ENCODE data around the gene MRPL23. TPM values are rescaled to one million over a fixed set of nuclear protein-coding genes. Genes with fewer than 3 reads are reported as not detected.

MRPL23 gene
- total and polyA plus RNA-seq, 12 donors = 52.2 to 1,024 (median 184) TPM

DNA sequence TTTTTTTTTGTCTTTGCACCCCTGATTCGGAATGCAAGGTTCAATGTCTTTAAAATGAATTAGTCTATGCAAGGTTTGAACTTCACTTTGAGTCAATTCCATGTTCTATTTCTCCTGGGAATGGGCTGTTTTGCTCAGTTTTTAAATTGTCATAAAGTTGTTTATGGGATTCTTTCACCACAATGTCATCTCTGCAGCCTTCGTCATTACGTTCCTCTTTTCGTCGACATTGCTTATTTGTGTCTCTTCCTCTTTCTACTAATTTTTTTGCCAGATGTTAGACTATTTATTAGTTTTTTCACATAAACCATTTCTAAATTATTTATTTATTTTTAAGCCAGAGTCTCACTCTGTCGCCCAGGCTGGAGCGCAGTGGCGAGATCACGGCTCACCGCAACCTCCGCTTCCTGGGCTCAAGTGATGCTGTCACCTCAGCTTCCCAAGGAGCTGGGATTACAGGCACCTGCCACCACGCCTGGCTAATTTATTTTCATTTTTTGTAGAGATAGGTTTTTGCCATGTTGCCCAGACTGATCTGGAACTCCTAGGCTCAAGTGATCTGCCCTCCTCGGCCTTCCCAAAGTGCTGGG lies 34.7 kb upstream of the MRPL23 start:
- no peaks in the 10 kb centered on the region for H3K27me3 ChIP-seq
- no peaks in the 10 kb centered on the region for H3K9me3 ChIP-seq (replicated peaks in 1 of 3)
- peak overlapping the region in 1 of 5 donors; percentile 47 for H3K27ac ChIP-seq
- TF ChIP-seq POLR2A (IDR thresholded peaks at IDR 0.05) = no peak
- TF ChIP-seq, protein P1, sequence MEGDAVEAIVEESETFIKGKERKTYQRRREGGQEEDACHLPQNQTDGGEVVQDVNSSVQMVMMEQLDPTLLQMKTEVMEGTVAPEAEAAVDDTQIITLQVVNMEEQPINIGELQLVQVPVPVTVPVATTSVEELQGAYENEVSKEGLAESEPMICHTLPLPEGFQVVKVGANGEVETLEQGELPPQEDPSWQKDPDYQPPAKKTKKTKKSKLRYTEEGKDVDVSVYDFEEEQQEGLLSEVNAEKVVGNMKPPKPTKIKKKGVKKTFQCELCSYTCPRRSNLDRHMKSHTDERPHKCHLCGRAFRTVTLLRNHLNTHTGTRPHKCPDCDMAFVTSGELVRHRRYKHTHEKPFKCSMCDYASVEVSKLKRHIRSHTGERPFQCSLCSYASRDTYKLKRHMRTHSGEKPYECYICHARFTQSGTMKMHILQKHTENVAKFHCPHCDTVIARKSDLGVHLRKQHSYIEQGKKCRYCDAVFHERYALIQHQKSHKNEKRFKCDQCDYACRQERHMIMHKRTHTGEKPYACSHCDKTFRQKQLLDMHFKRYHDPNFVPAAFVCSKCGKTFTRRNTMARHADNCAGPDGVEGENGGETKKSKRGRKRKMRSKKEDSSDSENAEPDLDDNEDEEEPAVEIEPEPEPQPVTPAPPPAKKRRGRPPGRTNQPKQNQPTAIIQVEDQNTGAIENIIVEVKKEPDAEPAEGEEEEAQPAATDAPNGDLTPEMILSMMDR (IDR thresholded peaks at IDR 0.05) = no peak
- 78 to 81% (median 80%) methylated on average over 13 of the region's 13 CpGs for WGBS, 4 donors
- DNase-seq = no peak
- no peak overlapping the region for H3K4me3 ChIP-seq
- peaks cover 2 to 3% of the 10 kb centered on the region in 2 donors for H3K4me1 ChIP-seq (replicated peaks in 1 of 2)
- H3K36me3 ChIP-seq (replicated peaks in 1 of 2) = no peaks in the 10 kb centered on the region
- intact Hi-C loops (cut with DNase I) = no loop called here

GRCh38 chr11:1913271-1914060 lies 33.7 kb upstream of the MRPL23 start:
- H3K4me1 ChIP-seq (replicated peaks in 1 of 2) = peaks cover 3% of the 10 kb centered on the region in 2 donors
- no peak overlapping the region for H3K4me3 ChIP-seq
- H3K27ac ChIP-seq = no peak overlapping the region
- intact Hi-C loops (cut with DNase I) = loop anchor here in 1 of 2 donors (1.0 kb wide), 2 partner anchors 22 to 25 kb away; no protein-coding TSS in a partner anchor
- DNase-seq = no peak
- no peaks in the 10 kb centered on the region for H3K9me3 ChIP-seq (replicated peaks in 1 of 3)
- TF ChIP-seq POLR2A (IDR thresholded peaks at IDR 0.05) = no peak
- TF ChIP-seq, protein P1 (IDR thresholded peaks at IDR 0.05) = no peak
- WGBS, 4 donors = 91 to 92% (median 91%) methylated on average over 29 to 31 of the region's 31 CpGs
- H3K36me3 ChIP-seq (replicated peaks in 1 of 2) = no peaks in the 10 kb centered on the region
- H3K27me3 ChIP-seq = no peaks in the 10 kb centered on the region

DNA sequence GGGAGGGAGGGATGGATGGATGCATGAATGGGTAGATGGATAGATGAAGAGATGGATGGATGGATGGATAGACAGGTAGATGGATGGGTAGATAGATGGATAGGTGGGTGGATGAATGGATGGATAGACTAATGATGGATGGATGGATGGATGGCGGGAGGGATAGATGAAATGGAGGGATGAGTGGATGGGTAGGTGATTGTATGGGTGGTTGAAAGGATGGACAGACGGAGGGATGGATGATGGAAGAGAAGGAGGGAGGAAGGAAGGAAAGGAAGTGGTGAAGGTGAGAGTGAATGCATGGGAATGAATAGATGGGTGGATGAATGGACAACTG lies 31.4 kb upstream of the MRPL23 start:
- H3K4me3 ChIP-seq = no peak overlapping the region
- no peaks in the 10 kb centered on the region for H3K36me3 ChIP-seq (replicated peaks in 1 of 2)
- WGBS, 4 donors = 81 to 92% (median 83%) methylated on average over 2 of the region's 2 CpGs
- TF ChIP-seq POLR2A (IDR thresholded peaks at IDR 0.05) = no peak
- TF ChIP-seq, protein P1 (IDR thresholded peaks at IDR 0.05) = no peak
- DNase-seq = no peak
- no peaks in the 10 kb centered on the region for H3K27me3 ChIP-seq
- peak overlapping the region in 1 of 5 donors; percentile 71 for H3K27ac ChIP-seq
- H3K9me3 ChIP-seq (replicated peaks in 1 of 3) = no peaks in the 10 kb centered on the region
- intact Hi-C loops (cut with DNase I) = loop anchor here (1.0 to 5.0 kb wide), 3 partner anchors 22 to 33 kb away; no protein-coding TSS in a partner anchor
- H3K4me1 ChIP-seq (replicated peaks in 1 of 2) = peaks cover 3% of the 10 kb centered on the region in 2 donors

DNA sequence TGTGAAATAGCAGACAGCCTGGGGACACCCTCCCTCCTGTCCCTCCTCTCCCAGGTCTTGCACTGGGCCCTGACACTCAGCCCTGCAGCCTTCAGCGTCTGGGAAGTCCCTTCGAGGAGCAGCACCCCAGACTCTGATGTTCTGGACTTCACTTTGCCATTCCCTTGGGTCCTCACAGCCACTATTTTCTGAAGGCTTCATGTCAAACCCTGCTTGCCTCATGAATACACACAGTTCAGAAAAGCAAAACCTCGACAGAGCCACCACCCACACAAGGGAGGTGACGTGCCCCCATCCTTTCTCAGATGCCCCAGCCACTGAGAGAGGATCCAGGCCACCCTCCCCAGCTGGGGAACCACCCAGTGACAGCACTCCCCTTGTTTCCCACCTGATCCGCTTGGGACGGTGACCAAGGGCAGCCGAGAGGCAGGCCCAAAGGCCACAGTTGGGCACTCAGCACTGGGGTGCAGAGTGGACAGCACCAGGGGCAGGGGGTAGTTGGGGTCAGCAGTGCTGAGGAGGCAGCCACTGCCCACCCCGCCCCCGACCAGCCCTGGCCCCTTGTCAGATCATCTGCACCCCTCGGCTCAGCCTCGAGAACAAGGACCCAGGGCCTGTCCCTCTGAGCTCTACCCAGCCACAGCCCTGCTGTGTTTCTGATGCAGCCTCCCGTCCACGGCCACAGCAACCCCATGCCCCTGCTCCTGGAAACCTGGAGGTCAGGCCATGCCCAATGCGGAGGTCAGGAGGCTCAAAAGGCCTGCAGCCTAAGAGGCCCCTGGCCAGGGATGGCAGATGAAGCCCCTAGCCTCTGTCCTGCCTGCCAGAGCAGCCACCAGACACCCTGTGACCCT lies 30.8 kb upstream of the MRPL23 start:
- H3K27me3 ChIP-seq = no peaks in the 10 kb centered on the region
- peak in 6 of 7 donors; percentile 50 to 60 (median 54) for DNase-seq
- H3K27ac ChIP-seq = peak overlapping the region in 3 of 5 donors; percentile 48 to 71 (median 54)
- peaks cover 3% of the 10 kb centered on the region in 2 donors for H3K4me1 ChIP-seq (replicated peaks in 1 of 2)
- intact Hi-C loops (cut with DNase I) = loop anchor here (1.0 to 5.0 kb wide), 3 partner anchors 23 to 34 kb away; no protein-coding TSS in a partner anchor
- H3K36me3 ChIP-seq (replicated peaks in 1 of 2) = no peaks in the 10 kb centered on the region
- no peak overlapping the region for H3K4me3 ChIP-seq
- H3K9me3 ChIP-seq (replicated peaks in 1 of 3) = no peaks in the 10 kb centered on the region
- WGBS, 4 donors = 19 to 60% (median 54%) methylated on average over 6 to 14 of the region's 14 CpGs
- peak in 1 of 2 donors; percentile 18 for TF ChIP-seq POLR2A (IDR thresholded peaks at IDR 0.05)
- TF ChIP-seq, protein P1 (IDR thresholded peaks at IDR 0.05) = no peak

Data from adrenal gland (tissue), 12 donors.